Hematopoietic multipotent progenitor cell treated with erythropoietin and hydrocortisone succinate and interleukin-3 and kit ligand, for 4 days (in vitro differentiated cells): Measurements from ENCODE around the gene PERM1.
"Not testable (repeated sequence)": the region's sequence is repeated elsewhere in the genome, so short reads cannot be mapped to it uniquely, and the experiment has no call there.

ENCODE experiments used
- DNase-seq: peaks from one replicate; pipeline ENCODE4 v3.0.0-alpha.2; 2015

Gene PERM1, protein sequence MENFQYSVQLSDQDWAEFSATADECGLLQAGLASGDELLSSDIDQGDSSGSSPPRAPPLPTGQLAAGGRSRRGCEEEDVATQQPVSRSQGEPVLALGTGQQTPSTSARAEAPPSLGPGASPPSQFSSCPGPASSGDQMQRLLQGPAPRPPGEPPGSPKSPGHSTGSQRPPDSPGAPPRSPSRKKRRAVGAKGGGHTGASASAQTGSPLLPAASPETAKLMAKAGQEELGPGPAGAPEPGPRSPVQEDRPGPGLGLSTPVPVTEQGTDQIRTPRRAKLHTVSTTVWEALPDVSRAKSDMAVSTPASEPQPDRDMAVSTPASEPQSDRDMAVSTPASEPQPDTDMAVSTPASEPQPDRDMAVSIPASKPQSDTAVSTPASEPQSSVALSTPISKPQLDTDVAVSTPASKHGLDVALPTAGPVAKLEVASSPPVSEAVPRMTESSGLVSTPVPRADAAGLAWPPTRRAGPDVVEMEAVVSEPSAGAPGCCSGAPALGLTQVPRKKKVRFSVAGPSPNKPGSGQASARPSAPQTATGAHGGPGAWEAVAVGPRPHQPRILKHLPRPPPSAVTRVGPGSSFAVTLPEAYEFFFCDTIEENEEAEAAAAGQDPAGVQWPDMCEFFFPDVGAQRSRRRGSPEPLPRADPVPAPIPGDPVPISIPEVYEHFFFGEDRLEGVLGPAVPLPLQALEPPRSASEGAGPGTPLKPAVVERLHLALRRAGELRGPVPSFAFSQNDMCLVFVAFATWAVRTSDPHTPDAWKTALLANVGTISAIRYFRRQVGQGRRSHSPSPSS

DNA sequence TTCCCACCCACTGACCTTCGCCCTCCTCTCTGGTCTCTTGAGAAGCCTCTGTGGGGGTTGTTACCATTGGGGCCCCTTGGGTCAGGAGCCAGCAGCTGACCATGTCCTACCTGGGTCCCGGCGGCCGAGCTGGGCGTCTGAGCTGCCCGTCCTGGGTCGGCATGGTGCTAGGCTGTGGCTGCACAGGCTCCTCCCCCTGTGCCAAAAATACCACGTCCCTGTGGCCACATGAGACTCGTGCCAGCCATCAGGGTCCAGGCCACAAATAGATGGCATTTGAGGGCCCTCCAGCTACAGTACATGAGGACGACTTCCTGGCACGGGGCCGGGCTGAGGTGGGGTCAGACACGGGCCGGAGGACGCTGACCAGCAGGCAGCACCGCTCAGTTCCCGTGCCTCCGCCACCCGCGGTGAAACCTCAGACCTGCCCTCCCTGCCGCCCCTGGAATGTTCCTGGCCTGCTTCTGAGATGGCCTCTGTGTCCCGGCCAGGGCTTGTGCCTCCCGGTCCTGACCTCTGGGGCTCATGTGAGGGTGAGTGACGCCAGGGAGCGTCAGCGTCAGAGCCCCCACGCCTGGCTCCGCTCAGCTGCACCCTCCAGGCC is at the start of gene PERM1:
PERM1 (minus strand) TSS at position 139 of the 604 bp plus-strand sequence. CDS start 1,064 bp downstream, outside the sequence.
- DNase-seq = no peak

DNA sequence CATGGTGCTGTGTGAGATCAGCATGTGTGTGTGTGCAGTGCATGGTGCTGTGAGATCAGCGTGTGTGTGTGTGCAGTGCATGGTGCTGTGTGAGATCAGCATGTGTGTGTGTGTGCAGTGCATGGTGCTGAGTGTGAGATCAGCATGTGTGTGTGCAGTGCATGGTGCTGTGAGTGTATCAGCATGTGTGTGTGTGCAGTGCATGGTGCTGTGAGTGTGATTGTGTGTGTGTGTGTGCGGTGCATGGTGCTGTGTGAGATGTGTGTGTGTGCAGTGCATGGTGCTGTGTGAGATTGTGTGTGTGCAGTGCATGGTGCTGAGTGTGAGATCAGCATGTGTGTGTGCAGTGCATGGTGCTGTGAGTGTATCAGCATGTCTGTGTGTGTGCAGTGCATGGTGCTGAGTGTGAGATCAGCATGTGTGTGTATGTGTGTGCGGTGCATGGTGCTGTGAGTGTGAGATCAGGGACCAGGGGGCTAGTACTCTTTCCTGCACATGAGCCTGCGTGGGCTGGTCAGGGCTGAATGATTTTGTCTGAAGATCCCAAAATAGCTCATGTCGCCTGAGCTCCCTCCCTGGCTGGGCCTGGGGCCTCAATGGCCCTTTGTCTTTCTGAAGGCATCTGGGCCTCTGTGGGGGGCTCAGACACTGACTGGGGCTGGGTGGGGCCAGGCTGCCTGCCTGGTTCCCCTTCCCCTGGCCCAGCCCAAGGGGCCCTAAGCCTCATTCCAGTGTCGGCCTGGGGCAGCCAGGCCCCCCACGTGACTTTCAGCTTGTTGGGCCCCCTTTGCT is 49.2 kb upstream of the PERM1 start:
- DNase-seq = not testable (repeated sequence)

DNA sequence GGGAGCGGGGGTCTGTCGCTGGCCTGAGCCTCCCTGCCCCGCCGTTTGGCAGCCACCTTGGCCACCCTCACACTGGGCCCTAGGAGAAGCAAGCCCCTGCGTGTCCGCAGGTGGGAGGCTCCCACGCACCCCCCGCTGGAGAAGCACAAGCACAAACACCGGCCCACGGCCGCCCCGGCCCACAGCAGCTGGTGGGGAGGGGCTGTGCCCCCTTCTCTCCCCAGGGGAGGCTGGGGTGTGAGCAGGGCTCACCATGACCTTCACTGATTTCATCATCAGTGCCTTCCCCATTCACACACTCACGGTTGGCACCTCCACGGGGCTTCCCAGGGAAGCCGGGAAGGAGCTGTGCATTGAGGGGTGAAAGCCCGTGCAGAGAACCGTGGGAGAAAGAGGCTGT is 45.9 kb upstream of the PERM1 start:
- DNase-seq = no peak

DNA sequence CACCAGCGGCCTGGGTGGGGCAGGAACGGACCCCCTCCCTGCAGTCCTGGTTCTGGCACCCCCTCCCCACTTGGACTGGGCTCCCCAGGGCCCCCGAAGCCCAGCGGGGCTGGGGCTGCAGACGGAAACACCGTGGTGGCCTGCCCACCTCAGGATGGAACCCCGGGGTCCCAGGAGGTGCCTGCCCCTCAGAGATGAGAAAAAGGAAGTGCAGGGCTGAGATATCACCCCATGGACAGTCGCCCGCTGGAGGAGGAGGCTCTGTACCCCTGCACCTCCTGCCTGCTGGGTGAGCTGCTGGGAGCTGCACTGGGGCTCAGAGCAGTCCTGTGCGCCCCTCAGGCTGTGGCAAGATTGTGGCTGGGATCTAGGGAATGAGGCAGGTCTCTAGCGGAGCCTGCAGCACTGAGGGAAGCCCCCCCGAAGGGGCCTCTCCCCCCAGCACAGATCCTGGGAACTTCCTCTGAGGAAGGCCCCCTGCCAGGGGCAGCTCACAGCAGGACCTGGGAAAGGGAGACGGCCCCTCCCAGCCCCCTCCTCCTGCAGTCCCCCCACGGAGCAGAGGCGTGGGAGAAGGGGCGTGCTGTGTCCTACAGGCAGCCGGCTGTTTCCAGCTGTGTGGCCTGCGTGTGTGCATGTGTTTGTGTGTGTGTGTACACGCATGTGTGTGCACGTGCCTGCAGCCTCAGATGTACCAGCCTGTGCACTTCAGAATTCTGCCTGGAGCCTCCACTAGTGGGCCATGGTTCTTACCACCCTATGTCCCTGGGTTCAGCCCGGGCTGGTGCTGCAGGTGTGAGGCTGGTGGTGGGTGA is 44.9 kb upstream of the PERM1 start:
- DNase-seq = peak; percentile 32

DNA sequence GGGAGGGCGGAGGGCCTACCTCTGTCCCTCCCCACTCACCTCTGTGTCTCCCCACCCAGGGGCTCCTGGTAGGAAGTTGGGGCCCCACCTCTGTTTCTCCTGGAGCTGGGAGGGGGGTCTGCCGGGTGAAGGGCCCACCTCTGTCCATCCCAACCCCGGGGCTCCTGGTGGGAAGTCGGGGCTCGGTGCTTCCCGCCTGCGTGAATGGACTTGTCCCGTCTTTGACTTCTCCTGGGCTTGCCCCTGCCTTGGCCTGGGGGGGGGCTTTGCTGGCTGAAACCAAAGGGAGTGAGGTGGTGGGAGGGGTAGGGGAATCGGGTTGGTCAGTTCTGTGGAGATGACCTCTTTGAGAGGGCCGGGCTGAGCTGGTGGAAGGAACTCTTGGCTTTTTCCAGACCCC is 43.8 kb upstream of the PERM1 start:
- DNase-seq = no peak

DNA sequence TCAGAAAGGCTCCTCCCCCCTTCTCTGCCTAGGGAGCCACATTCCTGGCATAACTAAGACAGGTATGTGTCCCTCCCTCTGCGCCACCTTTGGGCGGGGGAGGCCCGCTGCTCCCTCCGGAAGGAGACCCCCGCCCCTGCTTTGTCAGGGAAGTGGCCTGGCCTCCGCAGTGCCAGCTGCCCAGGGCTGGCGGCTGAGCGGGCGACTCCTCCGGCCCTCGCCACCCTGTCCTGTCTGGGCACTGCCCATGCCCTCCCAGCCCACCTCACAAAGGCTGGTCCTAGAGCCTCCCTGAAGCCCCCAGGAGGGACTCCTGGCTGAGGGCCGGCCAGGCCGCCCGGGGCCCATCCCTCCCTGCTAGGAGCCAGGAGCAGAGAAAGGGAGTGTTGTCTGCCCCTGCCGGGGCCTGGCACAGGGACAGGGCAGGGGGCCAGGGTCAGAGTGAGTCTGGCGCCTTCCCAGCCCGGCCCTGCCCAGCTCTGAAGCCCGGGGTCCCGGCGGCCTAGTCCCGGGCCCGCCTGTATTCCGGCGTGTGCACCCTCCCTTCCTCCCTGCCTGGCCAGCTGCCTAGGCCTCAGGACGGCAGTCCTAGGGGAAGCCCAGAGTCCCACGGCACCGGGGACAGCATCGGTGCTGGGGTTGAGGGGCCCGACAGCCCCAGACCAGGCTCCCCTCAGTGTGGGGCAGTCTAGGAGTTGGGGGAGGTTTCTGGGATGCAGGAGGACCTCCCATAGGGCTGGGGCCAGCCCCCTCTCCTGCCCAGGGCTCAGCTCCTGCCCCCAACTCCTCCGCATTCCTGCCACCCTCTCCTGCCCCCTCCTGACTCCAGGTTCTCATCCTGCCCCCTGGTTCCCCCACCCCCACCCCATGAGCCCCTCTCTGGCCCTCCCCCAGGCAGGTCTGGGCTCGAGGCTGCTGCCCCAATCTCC is 43.1 kb upstream of the PERM1 start:
- no peak for DNase-seq

DNA sequence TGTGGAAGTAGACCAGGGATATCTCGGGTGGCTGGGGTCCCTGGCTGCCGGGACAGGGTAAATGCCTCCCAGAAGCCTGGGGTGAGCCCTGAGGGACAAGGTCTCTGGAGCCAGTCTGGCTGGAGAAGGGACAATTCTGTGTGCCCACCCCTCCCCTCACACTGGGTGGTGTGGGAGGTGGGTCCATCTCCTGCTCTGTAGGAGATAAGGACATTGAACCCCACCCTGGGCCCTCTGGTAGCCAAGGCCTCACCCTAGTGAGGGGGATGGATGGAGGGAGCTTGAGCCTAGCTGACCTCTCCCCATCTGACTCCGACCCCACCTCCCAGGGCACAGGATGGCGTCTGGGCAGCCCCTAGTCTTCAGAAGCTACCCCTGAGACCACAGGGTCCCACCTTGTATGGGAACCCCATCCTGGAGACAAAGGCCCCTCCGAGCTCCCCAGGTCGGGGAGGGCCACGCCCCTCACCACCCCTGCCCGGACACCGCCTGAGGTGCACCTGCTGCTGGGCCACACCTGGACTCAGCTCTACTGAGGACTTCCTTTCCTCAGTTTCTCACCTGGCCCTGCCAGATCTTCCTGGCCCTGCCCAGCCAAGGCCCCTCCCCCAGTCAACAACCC is 42.4 kb upstream of the PERM1 start:
- peak; percentile 63 for DNase-seq

DNA sequence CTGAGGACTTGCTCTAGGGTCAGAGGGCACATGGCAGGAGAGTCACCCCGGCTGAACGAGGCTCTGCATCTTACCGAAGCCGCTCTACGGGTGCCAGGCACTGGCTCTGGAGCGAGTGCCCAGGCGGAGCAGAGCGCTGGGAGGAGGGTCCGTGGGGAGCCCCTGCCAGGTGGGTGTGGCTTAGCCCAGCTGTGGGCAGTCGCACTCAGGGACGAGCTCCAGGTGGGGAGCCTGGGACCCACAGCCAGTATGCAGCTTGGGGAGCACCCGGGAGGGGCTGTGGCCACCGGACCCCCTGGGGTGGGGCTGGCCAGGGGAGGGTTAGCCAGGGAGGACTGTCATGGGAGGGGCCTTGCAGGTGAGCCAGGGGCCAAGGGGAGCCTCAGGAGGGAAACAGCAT is 41.8 kb upstream of the PERM1 start:
- DNase-seq = no peak

DNA sequence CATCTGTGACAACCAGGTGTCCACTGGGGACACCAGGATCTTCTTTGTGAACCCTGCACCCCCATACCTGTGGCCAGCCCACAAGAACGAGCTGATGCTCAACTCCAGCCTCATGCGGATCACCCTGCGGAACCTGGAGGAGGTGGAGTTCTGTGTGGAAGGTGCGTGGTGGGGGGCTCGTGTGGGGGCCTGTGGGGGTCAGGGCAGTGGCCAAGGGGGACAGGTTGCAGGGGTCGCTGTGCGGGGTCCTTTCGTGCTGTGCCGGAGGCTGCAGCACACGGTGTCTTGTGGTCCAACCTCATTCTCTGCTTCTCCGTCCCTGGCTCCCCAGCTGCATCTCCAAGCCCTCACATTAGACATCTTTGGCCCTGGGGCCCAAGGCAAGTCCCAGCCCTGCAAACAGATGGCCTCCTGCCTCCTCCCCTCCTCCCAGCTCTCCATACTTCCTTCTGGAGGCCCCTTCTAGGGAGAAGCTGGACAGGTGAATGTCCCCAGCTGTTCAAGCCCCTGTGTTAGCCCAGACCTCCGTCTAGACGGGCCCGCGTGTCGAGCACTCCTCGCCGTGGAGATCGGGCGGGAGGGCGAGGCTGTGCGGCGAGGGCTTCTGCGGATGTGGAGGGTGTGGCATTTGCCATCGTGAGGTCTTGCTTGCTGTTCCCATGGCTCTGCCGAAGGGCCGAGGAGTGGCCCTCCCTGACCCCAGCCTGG is 40.6 kb upstream of the PERM1 start:
- peak; percentile 48 for DNase-seq

DNA sequence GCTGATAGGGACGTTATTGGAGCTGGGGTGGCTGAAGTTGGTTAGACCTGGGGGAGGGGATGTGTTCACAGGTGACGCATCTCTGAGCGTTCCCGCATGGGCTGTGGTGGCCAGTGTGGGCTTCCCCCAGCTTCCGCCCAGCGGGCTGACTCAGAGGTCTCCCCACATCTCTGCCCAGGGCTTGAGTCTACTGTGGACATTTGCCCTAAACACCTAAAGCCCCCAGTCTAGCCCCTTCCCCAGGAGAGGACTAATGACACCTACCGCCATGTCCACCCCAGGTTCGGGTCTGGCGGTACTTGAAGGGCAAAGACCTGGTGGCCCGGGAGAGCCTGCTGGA is 40.0 kb upstream of the PERM1 start:
- no peak for DNase-seq

DNA sequence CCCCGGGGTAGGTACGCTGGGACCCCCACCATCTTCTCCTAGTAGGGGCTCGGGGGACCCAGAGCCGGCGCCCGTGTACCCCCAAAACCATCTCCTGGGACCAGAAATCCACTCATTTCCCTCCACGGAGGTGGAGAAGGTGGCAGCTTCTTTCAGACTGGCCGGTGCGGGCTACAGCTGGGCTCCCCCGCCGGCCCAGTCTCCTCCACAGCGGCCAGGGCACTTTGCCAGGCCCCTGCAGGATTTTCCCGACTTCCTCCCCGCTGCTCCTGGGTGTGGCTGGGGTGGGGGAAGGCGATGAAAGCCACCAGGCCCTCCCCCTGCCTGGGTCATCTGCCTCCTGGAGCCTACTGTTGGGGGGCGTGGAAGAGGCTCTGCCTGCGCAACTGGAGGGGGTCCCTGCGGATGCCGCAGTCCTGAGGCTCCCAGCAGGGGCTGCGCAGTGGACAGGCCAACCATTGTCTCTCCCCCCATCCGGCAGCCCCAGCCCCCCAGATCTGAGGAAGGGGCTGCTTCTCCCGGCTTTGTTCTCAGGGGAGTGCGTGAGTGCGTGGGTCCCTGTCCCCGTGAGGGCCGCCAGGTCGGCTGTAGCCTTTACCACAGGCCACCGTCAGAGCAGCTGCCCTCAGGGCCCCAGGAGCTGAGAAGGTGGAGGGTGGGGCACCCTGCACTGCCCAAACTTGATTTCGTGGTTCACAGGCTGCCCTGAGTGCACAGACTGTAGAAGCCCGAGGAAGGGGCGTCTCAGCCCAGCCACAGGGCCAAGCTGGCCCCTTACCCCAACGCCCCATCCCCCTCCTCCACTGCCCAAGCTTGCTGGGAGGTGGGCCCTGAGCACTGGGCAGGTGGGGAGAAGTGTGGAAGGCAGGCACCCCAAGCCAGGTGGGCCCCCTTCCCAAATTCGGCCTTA is 39.4 kb upstream of the PERM1 start:
- peak; percentile 62 for DNase-seq

DNA sequence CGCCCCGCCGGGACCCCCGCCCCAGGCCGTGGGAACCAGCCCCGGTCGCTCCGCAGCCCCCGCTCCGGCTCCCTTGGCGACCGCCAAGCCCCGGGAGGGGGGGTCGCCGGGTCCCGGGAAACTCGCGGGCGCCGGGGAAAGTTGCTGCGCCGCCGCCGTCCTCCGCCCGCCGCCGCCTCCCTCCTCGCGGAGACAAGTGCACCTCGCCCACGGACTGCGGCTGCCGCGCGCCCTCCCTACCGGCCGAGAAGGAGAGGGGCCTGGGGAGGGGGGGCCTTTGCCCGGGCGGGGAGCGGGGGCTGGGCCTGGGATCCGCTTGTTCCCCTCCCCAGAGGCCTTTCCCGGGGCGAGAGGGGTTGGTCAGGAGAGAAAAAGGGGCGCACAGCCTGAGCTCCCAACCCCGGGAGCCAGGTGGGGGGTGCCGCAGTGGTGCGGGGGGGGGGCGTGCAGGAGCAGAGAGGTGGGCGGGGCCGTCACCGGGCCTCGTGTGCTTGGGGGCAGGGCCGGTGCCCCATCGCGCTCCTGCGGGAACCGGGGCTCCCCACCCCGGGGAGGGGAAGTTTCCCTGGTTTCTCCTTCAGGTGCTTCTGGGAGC is 38.6 kb upstream of the PERM1 start:
- DNase-seq = peak; percentile 44

DNA sequence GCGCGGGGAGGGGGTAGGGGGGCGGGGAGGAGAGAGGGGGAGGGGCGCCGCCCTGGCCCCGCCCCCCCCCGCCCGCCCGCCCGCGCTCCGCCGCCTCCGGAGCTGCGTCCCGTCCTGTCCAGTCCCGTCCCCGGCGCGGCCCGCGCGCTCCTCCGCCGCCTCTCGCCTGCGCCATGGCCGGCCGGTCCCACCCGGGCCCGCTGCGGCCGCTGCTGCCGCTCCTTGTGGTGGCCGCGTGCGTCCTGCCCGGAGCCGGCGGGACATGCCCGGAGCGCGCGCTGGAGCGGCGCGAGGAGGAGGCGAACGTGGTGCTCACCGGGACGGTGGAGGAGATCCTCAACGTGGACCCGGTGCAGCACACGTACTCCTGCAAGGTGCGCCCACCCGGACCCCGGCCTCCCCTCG is 38.1 kb upstream of the PERM1 start, which contains the start of gene AGRN:
AGRN (plus strand) TSS at position 121 of the 405 bp plus-strand sequence; CDS start at position 174, 53 bp downstream.
- DNase-seq = no peak

DNA sequence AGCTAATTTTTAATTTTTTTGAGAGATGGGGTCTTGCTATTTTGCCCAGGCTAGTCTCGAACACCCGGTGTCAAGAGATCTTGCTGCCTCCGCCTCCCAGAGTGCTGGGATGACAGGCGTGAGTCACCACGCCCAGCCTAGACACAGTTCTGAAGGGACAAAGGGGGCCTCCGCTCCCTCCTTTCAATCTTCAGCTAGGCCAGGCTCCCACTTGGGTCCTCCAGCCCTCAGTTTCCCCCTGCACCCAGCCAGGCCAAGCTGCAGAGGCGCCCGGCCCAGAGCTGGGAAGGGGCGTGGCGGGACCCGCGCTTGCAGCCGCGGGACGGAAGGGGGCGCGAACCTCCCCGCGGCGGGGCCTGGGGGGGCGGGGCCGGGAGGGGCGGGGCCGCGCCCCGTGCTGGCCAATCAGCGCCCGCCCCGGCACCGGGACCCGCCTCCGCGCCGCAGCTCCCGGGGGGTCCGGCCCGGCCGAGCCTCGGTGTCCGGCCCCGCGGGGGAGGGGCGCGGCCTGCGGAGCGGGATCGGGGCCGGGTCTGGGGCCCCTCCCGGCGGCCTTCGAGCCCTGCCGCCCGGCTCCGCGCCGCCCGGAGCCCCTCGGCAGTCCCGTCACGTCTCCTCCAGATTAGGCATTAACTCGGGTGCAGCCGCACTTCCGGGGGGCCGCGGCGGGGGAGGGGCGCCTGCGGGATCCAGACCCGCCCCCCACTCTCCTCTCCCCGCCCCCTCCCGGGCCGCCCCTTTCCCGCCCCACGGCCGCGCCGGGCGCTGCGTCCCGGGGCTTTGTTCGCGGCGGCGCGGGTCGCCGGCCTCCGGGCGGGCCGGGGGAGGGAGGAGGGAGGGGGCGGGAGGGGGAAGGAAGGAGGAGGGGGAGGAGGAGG is 37.5 kb upstream of the PERM1 start:
- peak; percentile 88 for DNase-seq

DNA sequence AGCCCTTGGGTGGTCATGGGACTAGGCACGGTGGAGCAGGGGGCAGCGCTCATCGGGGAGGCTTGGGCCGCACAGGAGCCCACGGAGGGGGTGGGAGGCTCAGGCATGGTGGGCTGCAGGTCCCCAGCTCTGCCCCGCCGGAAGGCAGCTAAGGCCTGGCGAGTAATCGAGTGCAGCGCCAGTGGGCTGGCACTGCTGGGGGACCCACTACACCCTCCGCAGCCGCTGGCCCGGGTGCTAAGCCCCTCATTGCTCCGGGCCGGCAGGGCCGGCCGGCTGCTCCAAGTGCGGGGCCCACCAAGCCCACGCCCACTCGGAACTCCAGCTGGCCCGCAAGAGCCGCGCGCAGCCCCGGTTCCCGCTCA is 36.4 kb upstream of the PERM1 start:
- not testable (repeated sequence) for DNase-seq

DNA sequence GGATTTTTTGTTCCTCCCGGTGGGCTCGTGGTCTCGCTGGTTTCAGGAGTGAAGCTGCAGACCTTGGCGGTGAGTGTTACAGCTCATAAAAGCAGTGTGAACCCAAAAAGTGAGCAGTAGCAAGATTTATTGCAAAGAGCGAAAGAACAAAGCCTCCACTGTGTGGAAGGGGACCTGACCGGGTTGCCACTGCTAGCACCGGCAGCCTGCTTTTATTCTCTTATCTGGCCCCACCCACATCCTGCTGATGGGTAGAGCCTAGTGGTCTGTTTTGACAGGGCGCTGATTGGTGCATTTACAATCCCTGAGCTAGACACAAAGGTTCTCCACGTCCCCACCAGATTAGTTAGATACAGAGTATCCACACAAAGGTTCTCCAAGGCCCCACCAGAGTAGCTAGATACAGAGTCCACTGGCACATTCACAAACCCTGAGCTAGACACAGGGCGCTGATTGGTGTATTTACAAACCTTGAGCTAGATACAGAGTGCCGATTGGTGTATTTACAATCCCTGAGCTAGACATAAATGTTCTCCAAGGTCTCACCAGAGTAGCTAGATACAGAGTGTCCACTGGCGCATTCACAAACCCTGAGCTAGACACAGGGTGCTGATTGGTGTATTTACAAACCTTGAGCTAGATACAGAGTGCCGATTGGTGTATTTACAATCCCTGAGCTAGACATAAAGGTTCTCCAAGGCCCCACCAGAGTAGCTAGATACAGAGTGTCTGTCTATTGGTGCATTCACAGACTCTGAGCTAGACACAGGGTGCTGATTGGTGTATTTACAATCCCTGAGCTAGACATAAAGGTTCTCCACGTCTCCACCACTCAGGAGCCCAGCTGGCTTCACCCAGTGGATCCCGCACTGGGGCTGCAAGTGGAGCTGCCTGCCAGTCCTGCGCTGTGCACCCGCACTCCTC is 35.8 kb upstream of the PERM1 start:
- DNase-seq = not testable (repeated sequence)
